Measurements from ENCODE around the gene CYP2R1. TPM values are rescaled to one million over a fixed set of nuclear protein-coding genes. Genes with fewer than 3 reads are reported as not detected.

The CYP2R1 gene
- total and polyA plus RNA-seq, 2 of the 13 experiments (the other 11 are each of a cell fraction or from before 2014, with no cell fraction given) = 0.59 to 0.60 TPM

GRCh38 chr11:14932447-14932846, 40.4 kb upstream of the CYP2R1 start:
- Histone ChIP-seq H3K36me3 (replicated peaks in 1 of 2; ENCODE audit: control insufficient read depth in 1 of 2, insufficient read depth in 2 of 2, low read length in 2 of 2) (no peaks in the 10 kb centered on the region), H3K4me2 (ENCODE audit: low read depth, low read length) (no peak overlapping the region), H2AFZ (ENCODE audit: low read length) (no peak overlapping the region), H3K4me3 (replicated peaks in 1 of 3; ENCODE audit: insufficient read depth in 1 of 3, low read depth in 2 of 3, low read length in 3 of 3) (no peak overlapping the region), H3K9ac (ENCODE audit: insufficient read depth, low read depth, low read length) (no peak overlapping the region), H3K9me3 (ENCODE audit: low read length) (no peaks in the 10 kb centered on the region), H3K4me1 (ENCODE audit: insufficient read depth, low read length) (no peaks in the 10 kb centered on the region), H3K27me3 (ENCODE audit: control insufficient read depth in 1 of 2, insufficient read depth in 2 of 2, low read length in 2 of 2) (no peaks in the 10 kb centered on the region; a peak in 1 of 5 replicates), H3K27ac (ENCODE audit: extremely low read length, insufficient read depth, low read length) (no peak overlapping the region), H3K79me2 (ENCODE audit: insufficient read depth, low read length) (no peaks in the 10 kb centered on the region), H4K20me1 (ENCODE audit: insufficient read depth, low read length) (no peaks in the 10 kb centered on the region)
- no peak for DNase-seq (ENCODE audit: low spot score)
- TF ChIP-seq ZBTB34 (CRISPR knock-in tag; IDR thresholded peaks at IDR 0.05) = no peak
- no peak for TF ChIP-seq BCL3 (CRISPR knock-in tag; IDR thresholded peaks at IDR 0.05)
- TF ChIP-seq ZNF776 (CRISPR knock-in tag; IDR thresholded peaks at IDR 0.05) = no peak
- TF ChIP-seq CBX5 (CRISPR knock-in tag; IDR thresholded peaks at IDR 0.05; ENCODE audit: borderline replicate concordance) = no peak
- TF ChIP-seq ZSCAN5A (CRISPR knock-in tag; IDR thresholded peaks at IDR 0.05; ENCODE audit: borderline replicate concordance) = no peak
- TF ChIP-seq SMARCC2 (IDR thresholded peaks at IDR 0.05) = no peak
- no peak for TF ChIP-seq ZNF331 (CRISPR knock-in tag; IDR thresholded peaks at IDR 0.05)
- no peak for TF ChIP-seq ZFP82 (CRISPR knock-in tag; IDR thresholded peaks at IDR 0.05; ENCODE audit: borderline replicate concordance)
- no peak for TF ChIP-seq RFXAP (CRISPR knock-in tag; IDR thresholded peaks at IDR 0.05; ENCODE audit: borderline replicate concordance)
- TF ChIP-seq ZNF513 (CRISPR knock-in tag; conservative IDR thresholded peaks at IDR 0.05) = no peak
- TF ChIP-seq SP1 (IDR thresholded peaks at IDR 0.05) = no peak
- no peak for TF ChIP-seq SP1 (CRISPR knock-in tag; IDR thresholded peaks at IDR 0.05)
- POLR2A ChIA-PET = no interaction called here
- CTCF ChIA-PET (ENCODE audit: low intra/inter-chr PET ratio, low total read pairs) = no interaction called here
- in situ Hi-C loops (cut with HindIII; ENCODE audit: extremely low pct_ligation_motif_present, low pct_unique_long_range_greater_than_20kb) (no loop called here), intact Hi-C loops (cut with micrococcal nuclease; ENCODE audit: unreplicated experiment) (no loop called here)
- no peak for ATAC-seq
- no peak for FAIRE-seq
- no TSS peak for BruUV-seq (replicated peaks)

Data from HepG2 (cell line).